Hindlimb muscle (tissue), 1 donor: ENCODE data around the gene KIF3B. TPM values are rescaled to one million over a fixed set of nuclear protein-coding genes. Genes with fewer than 3 reads are reported as not detected.

Source experiments
- polyA plus RNA-seq: library from polyadenylated mRNA; unstranded; fragments of 120-200 nt; gene quantifications from one replicate; pipeline ENCODE4 v1.2.1, GENCODE V29; 2013; ENCODE audit not compliant: insufficient read length

KIF3B gene
- polyA plus RNA-seq, 1 donor, result 11.0 TPM

Other genes with a start within 250 kb of the KIF3B start
- gene HCK, start 225.4 kb upstream of the KIF3B start, polyA plus RNA-seq, result 5.0 TPM
- gene TM9SF4, start 167.9 kb upstream of the KIF3B start, polyA plus RNA-seq, result 42.4 TPM
- 11.5 TPM for gene PLAGL2, start 69.9 kb upstream of the KIF3B start, polyA plus RNA-seq
- 30.0 TPM for gene POFUT1, start 69.8 kb upstream of the KIF3B start, polyA plus RNA-seq
- gene ASXL1, start 80.7 kb downstream of the KIF3B start, polyA plus RNA-seq, result 42.1 TPM